Stimulated activated CD4-positive, alpha-beta T cell treated with anti-CD3 and anti-CD28 coated beads, TNF-alpha, amount 100 ng/mL, for 24 hours (primary cell): Measurements from ENCODE around the gene HEMK1.

Source experiments
- DNase-seq, 3 experiments: peaks; one replicate each; pipeline ENCODE4 v3.0.0-alpha.2; 2020; ENCODE audit warnings: low read depth in 3 of 3

The HEMK1 gene, protein sequence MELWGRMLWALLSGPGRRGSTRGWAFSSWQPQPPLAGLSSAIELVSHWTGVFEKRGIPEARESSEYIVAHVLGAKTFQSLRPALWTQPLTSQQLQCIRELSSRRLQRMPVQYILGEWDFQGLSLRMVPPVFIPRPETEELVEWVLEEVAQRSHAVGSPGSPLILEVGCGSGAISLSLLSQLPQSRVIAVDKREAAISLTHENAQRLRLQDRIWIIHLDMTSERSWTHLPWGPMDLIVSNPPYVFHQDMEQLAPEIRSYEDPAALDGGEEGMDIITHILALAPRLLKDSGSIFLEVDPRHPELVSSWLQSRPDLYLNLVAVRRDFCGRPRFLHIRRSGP

DNA sequence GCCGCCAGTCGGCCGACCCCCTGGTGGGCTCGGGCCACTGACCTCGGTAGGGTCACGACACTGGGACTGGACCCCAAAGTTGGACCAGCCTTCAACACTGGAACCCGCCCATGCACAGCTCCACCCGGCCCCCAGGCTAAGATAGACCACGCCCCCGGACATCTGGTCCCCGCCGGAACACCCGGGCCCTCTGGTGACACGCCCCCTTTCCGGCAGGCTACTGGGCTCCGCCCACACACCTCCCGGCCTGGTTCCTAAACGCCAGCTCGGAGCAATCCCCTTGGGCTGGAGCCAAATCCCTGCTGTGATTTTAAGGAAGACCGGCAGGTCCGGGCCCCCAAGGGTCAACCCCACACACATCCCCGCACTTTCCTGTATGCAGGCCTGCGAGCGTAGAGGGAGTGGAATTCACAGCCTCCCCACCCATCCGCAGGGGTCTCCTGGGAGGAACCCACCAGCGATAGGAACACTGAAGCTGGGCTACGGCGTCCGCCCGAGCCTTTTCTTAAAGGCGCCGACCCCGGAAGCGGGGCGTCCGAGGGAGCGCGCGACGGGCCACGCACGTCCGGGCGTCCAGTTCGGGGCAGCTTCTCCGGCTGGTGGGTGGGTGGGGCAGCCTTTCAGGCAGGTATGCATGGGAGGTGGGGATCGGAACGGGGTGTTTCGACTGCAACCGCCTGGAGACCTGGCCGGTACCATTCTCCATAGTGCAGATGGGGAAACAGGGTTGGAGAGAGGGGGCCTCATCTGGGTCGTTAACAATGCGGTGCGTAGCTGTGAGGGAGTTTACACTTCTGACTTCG, at the start of gene HEMK1:
TSS of gene HEMK1 (plus strand) at position 576 of the 803 bp plus-strand sequence. CDS start 1,583 bp downstream, outside the sequence.
- DNase-seq, result peak; percentile 91 to 96 (median 92)

DNA sequence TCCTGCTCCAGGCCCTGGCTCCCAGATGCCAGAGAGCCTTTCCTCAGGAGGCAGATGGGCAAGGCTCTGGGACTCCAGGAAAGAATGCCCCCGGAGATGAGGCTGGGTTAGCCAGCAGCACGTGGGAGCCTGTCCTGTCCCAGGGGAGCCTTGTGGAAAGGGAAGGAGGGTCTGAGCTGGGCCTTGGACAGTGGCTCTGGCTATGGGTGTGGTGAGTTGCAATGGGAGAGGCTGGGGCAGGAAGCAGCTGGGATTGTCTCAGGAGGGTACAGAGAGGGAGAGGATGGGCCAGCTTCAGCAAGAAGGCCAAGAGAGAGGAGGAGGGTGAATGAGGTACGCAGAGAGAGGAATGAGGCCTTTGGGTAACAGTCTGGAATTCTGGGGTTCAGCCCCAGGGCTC, 48.5 kb upstream of the HEMK1 start:
- DNase-seq, result no peak

DNA sequence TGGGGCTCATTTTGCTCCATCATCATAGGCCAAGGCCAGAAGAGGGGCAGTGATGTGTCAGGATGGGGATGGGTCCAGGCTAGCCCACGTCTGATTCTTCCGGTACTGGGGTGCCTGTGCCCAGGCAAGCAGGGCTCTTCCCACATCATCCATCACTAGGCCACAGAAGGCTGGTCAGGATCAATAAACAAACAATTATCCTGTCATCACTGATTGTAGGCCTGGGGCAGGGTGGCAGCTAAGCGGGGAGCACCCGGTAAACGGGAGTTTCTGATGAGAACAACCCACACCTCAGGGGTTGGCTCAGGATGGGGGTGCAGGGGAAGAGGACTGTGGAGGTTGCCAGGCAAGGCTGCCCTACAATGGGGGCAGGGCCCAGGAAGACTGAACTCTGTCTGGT, 47.8 kb upstream of the HEMK1 start:
- DNase-seq, result no peak

DNA sequence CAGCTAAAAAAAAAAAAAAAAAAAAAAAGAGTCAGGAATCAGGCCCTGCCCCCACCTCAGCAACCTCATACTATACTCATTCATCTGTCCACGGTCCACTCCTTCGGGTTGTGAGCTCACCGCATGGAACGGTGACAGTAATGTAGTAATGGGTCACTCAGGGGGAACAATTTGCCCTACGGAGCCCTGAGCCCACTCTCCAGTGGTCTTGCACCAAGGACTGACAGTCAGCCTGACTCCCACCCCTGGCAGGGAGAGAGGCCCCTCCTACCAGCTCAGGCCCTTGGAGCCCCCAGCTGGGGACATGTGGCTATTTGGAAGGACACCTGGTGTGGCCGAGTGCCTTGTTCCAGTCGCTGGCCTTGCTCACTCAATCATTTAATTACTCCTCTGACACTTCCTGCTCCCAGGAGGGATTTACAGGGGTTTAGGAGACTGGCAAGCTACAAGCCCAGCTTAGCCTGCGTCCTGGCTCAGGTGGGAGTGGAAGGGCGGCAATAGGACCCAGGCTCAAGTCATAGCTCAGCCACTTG, 46.0 kb upstream of the HEMK1 start:
- no peak for DNase-seq

DNA sequence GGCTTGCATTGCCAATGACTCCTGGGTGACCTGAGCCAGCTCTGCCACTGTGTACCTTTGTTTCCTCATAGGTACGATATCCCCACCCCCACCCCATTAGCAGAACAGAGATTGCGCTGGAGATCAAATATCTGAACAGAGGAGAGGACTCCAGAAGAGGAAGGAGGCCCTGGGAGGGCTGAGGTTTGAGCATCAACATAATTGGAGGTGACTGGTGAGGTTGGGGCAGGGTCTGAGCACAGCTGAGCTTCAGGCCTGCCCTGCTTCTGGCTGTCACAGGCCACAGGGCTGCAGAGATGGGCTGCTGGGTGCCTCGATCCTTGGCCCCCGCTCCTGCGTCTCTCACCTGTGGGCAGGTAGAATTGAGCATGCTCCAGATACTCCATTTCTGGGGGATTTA, 44.6 kb upstream of the HEMK1 start:
- DNase-seq, result no peak

DNA sequence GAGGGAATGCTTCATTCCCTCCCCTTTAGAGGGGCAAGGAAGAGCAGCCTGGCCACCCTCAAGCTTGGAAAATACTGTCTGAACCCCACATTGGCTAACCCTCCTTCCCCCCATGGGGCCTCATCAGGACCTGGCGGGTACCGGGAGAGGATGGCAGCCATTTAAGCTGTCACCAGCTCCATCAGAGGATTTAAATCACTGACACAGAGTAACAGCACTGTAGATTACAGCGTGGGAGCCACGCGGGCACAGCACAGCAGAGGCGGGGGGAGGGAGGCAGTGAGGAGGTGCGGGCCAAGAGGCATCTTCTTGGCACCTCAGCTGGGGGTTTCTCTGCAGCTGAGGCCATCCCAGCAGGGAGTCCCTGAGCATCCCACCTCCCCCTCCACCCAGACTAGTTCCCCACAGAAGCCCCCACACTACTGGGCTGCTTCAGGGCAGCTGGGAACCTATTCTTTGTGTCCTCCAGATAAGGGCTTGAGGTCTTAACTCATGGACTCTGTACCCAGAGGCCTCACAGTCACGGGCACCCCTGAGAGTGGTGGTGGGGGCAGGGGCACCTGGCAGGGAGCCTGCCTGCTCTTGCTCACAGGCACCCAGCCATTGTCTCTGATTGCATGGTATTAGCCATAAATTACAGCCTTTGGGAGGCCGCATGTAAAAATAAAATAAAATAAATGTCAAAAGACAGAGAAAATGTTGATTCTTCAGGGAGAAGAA, 44.0 kb upstream of the HEMK1 start:
- DNase-seq, result no peak

DNA sequence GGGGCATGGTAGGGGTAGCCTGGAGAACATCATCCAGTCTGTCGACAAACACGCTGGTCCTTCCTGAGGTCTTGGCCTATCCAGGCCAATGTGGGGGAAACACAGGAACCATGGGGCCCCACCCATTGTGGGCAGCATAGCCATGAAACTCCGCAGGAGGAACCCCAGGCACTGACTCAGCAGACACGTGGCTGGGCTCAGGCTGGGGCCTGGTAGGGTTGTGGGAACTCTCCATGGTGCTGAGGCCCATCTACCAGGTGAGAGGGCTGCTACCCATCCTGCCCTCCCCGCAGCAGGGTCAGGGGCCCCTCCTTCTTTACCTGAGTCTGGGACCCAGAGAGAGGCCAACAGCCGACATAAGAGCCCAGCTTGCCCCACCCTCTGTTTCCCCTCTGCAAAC, 43.3 kb upstream of the HEMK1 start:
- peak; percentile 26 to 67 (median 41) for DNase-seq

DNA sequence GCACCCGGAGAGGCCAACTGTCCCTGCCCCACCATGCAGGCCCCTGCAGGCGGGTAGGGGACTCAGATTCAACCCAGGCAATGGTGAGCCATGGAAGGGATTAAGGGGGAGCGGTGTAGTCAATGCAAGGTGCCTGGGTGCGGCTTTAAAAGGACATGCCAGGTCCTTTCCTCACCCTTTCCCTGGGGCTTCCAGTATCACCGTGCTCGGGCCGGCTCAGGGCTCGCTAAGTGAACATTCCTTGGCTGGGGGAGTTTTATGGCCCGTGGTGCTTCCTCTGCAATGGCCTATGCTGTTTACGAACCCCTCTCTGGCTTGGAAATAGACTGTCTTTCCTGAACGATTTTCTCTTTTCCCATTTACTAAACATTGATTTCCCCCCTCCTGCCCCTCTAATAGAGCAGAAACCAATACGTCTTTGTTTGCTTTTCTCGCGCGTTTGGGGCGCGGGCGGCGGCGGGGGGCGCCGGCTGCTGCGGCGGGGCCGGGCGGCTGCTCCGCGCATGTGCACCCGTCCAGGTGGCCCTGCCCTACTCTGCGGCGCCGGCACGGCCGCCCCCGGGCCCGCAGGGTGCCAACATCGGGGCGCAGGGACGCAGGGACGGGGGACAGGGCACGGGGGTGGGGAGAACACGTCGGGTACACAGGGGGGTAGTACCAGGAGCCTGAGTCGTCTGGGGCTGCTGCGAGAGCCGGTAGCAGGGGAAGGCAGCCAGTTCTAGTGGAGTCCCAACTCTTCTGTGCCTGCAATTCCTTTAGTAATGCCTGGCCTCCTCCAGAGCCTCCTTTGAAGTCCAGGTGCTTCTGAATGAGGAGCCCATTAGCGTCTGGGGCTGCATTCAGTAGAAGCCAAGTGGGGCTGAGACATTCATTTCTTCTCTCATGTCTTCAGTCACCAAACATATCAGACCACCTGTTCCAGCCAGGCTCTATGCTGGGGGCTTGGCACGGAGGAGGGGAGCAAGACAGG, 39.0 kb upstream of the HEMK1 start:
- DNase-seq, result no peak

DNA sequence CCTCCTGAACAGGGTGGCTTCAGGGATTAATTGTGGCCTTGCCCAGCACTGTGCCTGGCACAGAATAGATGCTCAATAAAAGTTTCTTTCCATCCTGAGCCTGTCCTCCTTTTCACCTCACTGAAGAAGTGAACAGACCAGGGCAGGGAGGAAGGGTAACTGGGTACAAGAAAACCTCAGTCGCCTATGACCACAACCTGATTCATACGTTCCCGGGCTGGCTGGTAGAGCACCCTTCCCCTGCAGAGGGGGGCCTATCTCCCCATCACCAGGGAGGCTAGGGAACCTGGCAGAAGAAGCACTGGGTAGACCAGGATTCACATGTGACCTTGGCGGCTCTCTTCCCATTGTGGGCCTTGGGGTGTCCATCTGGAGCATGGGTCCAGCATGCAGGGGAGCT, 38.1 kb upstream of the HEMK1 start:
- DNase-seq, result no peak

DNA sequence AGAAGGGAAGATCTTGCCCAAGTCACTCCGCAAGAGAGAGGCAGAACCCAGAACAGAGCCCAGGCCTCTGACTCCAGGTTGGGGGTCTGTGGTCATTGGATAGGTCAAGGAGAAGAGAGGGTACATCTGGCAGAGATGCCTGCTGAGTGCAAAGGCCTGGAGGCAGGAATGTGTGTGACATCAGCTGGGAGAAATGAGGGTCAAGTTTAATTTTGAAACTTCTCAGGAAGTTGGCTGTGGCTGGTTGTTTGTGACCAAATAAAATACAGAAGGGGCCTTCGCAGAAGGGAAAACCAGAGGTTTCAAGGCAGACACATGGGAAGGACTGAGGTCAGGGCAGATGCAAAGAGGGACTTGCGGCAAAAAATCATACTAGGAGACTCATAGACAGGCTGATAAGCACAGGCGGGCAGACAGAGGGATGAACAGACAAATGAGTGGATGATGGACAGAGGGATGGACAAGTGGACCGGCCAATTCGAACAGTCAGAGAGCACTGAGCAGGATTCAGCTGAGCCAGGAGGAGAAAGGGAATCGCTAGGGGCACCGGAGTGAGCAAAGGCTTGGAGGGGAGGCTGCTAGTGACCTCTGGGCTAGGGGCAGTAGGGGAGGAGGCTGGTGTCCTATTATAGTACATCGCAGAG, 37.1 kb upstream of the HEMK1 start:
- no peak for DNase-seq

DNA sequence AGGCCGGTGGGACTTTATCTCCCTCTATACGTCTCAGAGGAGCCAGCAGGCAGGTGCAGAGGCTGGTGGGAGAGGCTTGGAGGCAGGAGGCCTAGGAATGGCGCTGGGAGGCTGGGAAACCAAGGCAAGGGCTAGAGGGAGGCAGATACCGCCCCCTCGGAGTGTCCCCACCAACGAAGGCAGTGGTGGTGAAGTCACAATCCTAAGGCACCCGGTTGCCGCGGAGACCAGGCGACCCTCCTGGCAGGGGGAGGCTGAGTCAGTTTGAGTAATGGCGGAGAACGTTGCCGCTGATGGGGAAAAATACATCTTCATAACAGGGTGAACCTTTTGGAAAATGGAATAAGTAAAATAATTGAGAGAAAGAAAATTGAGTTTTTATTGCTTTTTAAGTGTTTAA, 36.0 kb upstream of the HEMK1 start:
- DNase-seq, result no peak

DNA sequence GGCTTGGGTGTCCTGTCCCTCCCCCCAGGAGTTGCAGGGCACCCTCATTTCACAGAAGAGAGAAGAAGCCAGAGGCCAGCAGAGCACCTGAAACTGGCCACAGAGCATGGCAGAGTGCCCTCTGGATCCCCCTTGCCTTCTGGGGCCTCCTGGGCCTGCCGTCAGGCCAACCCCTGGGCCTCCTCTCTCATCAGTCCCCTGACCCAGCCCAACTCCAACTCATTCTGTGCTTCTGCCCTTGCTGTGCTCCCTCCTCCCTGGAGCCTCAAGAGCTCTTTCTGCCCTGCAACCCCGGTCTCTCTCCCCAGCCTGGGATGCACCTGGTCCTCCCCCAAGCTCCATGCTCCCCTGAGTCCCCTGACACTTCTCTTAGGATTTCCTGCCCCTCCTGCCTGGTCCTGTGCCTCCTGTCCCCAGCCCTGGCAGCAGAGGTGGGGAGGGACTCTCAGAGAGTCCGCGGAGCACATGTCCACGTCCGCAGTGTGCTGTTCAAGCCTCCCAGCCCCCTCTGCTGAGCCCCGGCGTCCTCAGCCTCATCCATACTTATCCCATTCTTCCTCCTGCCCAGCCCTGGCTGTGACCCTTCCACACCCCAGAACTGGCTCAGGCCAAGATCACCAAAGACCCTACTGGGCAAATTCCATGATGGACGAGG, 35.4 kb upstream of the HEMK1 start:
- DNase-seq, result no peak

DNA sequence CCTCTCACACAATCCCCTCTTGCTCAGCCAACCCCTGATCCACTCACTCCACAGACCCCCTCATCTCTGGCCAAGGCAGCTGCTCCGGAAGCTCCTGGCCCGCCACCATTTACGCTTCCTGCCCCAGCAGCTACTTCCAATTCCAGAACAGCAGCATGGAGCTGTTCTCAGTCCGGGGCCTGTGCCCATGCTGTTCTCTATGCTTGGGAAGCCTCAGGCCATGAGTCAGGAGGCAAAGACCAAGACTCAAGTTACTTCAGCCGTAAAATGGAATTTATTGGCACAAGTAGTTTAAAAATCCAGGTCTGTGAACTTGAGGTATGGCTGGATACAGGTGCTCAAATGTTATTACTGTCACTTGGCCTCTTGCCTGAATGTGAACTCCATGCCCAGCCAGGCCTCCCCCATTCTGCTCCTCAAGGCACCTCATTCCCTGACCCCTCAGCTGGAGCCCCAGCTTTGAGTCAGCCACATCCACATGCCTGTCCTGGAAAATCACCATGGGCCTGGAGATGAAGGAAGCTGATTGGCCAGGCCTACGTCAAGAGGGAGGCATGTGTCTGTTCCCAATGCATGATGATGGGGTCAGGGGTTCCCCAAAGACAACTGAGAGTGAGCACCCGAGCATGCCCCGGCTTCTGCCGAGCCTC, 34.5 kb upstream of the HEMK1 start:
- no peak for DNase-seq

DNA sequence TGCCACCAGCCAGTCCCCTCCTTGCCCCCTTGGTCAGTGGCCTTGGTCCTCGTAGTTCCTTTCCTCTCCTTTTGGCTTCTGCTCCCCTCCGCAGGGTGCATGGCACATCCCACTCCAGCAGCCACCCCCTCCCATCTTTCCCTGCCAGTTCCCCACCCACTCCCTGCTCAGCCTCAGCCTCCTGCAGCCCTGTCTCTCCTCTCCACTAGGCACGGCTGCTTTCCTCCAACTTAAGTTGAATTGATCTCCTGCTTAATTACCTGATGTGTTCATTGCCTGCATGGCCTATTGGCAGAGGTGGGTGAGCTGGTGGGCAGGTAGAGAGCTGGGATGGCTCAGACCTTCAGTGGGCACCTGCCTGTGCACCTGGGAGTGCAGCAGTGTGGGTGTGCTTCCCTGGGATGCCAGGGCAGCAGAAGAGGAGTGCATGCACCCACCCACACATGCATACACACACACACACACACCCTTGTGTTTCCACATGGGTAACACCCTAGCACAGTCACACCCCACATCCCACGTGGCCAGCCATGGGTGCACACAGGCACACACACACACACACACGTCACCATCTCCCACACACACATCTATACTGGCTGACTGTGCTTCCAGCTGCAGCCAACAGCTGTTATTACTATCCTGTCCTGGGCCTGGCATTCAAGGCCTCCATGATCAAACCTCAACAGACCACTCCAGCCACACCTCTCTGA, 32.7 kb upstream of the HEMK1 start:
- DNase-seq, result no peak

DNA sequence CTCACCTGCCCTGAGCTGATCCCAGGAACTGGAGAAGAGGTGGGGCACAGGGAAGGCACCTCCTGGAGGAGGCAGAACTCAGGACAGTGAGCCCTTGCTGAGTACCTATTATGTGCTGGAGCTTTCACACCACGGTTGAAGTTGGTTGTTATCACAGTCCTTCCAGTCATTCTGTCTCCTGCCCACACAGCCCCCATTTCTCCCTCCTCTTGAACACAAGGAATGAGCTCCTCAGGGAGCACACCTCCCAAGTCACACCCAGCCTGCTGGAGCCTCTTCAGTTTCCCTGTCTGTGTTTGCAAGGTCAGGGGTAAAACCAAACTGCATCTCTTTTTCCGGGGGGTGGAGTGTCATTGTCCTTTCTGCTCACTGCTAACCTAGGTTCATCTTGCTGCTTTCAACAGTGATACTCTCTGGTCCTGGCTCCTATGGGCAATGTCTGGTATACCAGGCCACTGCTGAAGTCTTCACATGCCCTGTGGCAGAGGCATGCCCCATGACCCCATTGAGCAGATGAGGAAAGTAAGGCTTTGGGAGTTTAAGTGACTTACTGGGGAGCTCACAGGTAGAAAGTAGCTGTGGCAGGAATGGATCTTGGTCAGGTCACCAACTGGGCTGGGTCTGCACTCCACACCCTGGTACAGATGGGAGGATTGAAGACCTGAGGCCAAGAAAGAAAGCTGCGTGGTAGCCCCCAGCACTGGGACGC, 31.7 kb upstream of the HEMK1 start:
- no peak for DNase-seq

DNA sequence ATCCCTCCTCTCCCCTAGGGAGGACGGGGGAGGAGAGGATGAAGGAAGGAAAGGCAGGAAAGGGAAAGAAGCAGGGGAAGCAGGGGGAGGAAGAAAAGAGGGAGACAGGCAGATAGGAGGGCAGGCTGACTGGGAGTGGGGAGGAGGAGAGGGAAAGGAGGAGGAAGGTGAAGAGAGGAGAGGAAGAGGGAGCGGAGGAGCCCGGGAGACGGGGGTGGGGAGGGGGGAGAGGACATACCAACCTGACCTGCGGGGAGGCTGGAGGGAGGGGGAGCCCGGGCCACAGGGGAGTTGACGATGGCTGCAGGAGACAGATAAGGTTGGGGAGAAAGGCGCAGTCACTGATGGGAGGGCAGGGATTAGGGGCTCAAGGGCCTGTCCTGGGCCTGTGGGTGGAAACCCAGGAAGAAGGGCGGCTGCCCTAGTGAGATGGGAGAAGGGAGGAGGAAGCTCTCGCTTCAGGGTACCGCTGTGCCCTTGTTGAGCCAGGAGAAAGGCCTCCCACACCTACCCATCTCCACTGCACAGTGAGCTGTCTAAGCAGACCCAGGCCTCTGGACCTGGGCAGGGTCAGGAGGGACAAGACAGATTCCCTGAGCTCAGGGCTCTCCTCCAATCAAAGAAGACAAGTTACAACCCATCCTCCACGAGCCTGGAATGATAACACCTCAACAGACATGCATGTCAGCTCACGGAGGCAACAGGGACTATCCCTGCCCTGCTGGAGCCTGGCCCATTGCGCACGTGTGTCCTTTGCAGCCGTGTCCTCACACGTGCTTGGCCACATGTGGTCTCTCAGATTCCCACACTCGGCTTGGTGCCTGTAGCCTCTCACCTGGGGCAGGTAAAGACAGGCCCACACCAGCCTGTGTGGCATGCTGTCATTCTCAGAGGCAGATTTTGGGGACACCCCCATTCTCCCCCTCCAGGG, 29.7 kb upstream of the HEMK1 start:
- DNase-seq, result no peak
